HG03354 (cell line): ENCODE data around the gene SP100.
"Not testable (repeated sequence)": the region's sequence is repeated elsewhere in the genome, so short reads cannot be mapped to it uniquely, and the experiment has no call there.

Source experiments
- ATAC-seq: cut with Tn5 transposase; IDR thresholded peaks from one replicate; pipeline ENCODE4 v1.9.1; 2021; ENCODE audit warnings: mild to moderate bottlenecking; ENCODE audit not compliant: unreplicated experiment, poor library complexity, severe bottlenecking

SP100 gene

GRCh38 chr2:230453006-230453405 is 37.0 kb downstream of the SP100 start:
- ATAC-seq = no peak

- no peak for ATAC-seq
Observed at GRCh38 chr2:230455005-230455684, 39.1 kb downstream of the SP100 start.

GRCh38 chr2:230457073-230457768 is 41.2 kb downstream of the SP100 start:
- no peak for ATAC-seq

- no peak for ATAC-seq
Observed at GRCh38 chr2:230457793-230458192, 41.8 kb downstream of the SP100 start.

- ATAC-seq = no peak
Observed at GRCh38 chr2:230459216-230459615, 43.2 kb downstream of the SP100 start.

- peak; percentile 56 for ATAC-seq
Observed at GRCh38 chr2:230471074-230471473, 55.1 kb downstream of the SP100 start.

- no peak for ATAC-seq
Observed at GRCh38 chr2:230472621-230473018, 56.6 kb downstream of the SP100 start.

- no peak for ATAC-seq
Observed at GRCh38 chr2:230473378-230473777, 57.4 kb downstream of the SP100 start.

GRCh38 chr2:230475143-230475542 is 59.1 kb downstream of the SP100 start:
- no peak for ATAC-seq

GRCh38 chr2:230485801-230486341 is 69.9 kb downstream of the SP100 start:
- ATAC-seq = no peak

GRCh38 chr2:230491219-230491618 is 75.2 kb downstream of the SP100 start:
- not testable (repeated sequence) for ATAC-seq

- ATAC-seq = no peak
Observed at GRCh38 chr2:230492107-230492506, 76.1 kb downstream of the SP100 start.

GRCh38 chr2:230494980-230495379 is 79.0 kb downstream of the SP100 start:
- ATAC-seq = no peak

GRCh38 chr2:230496891-230497290 is 80.9 kb downstream of the SP100 start:
- no peak for ATAC-seq

GRCh38 chr2:230498506-230499107 is 82.6 kb downstream of the SP100 start:
- ATAC-seq = no peak

GRCh38 chr2:230502593-230502992 is 86.6 kb downstream of the SP100 start:
- ATAC-seq = no peak

- no peak for ATAC-seq
Observed at GRCh38 chr2:230503798-230504197, 87.8 kb downstream of the SP100 start.

- peak; percentile 93 for ATAC-seq
Observed at GRCh38 chr2:230505162-230505561, 89.2 kb downstream of the SP100 start.

- ATAC-seq = no peak
Observed at GRCh38 chr2:230512955-230513748, 97.2 kb downstream of the SP100 start.
